Right cardiac atrium (tissue), 5 donors: Measurements from ENCODE around the gene BTRC. TPM values are rescaled to one million over a fixed set of nuclear protein-coding genes. Genes with fewer than 3 reads are reported as not detected.
A peak's percentile ranks its signal among the peaks of the same experiment; 100 is the strongest.

Experiments used
- ATAC-seq, 2 donors: fragments of 200-7000 bp; cut with Tn5 transposase; one replicate each; pipeline versions ENCODE4 v1.8.0 to v1.9.1; 2020; ENCODE audit warnings: moderate library complexity in 2 of 2, mild to moderate bottlenecking in 1 of 2
- DNase-seq, 3 donors: peaks; one replicate each; pipeline ENCODE4 v3.0.0-alpha.2; 2020
- H3K27ac ChIP-seq: one replicate; pipeline ENCODE4 v1.5.1; 2013; ENCODE audit warnings: mild to moderate bottlenecking, low read length, control low read depth, moderate library complexity
- H3K27me3 ChIP-seq: one replicate; pipeline ENCODE4 v1.6.1; 2013; ENCODE audit not compliant: control insufficient read depth, insufficient read depth
- H3K4me1 ChIP-seq: one replicate; pipeline ENCODE4 v1.6.1; 2013; ENCODE audit warnings: low read length; ENCODE audit not compliant: control insufficient read depth, insufficient read depth
- H3K4me3 ChIP-seq: one replicate; pipeline ENCODE4 v1.5.1; 2013; ENCODE audit warnings: low read length, control low read depth
- H3K9me3 ChIP-seq: one replicate; pipeline ENCODE4 v1.6.1; 2013; ENCODE audit warnings: low read length; ENCODE audit not compliant: control insufficient read depth
- WGBS: extraction: QIAGEN DNeasy Blood & Tissue Kit; methylation state at CpG from one replicate; pipeline ENCODE4 v1.1.7; 2013; 5-methylcytosine and 5-hydroxymethylcytosine counted together
- intact Hi-C, 4 donors: fragments of 100-400 bp; cut with DNase I; formaldehyde crosslinking; loops; one replicate each; pipeline versions ENCODE4 v1.11.0 to v1.14.0; 2022 to 2023
- polyA plus RNA-seq: library from polyadenylated mRNA; stranded (reverse); fragments of 200-250 nt; gene quantifications from one replicate; pipeline ENCODE4 v1.2.3, GENCODE V29; 2013
- total RNA-seq, 4 donors: library from RNA; stranded (reverse); fragmentation: NEBNext Ultra II Directional; extraction: Animal tissue kit (Norgen Biotek cat#: 25700); gene quantifications; one replicate each; pipeline ENCODE4 v1.2.1, GENCODE V29; 2021
- donor health status: healthy with polysubstance abuse.
- donor health status: DM: no; HTN: yes; CAD: no.
- donor health status: DM: no; HTN: no; CAD: no.
- donor health status: DM: no; HTN: yes; CAD: no; lungs with severe emphysema.
- donor health status: DM: yes; HTN: yes; CAD: no.

The BTRC gene
- total and polyA plus RNA-seq, 5 donors = 11.5 to 35.3 (median 30.5) TPM

DNA sequence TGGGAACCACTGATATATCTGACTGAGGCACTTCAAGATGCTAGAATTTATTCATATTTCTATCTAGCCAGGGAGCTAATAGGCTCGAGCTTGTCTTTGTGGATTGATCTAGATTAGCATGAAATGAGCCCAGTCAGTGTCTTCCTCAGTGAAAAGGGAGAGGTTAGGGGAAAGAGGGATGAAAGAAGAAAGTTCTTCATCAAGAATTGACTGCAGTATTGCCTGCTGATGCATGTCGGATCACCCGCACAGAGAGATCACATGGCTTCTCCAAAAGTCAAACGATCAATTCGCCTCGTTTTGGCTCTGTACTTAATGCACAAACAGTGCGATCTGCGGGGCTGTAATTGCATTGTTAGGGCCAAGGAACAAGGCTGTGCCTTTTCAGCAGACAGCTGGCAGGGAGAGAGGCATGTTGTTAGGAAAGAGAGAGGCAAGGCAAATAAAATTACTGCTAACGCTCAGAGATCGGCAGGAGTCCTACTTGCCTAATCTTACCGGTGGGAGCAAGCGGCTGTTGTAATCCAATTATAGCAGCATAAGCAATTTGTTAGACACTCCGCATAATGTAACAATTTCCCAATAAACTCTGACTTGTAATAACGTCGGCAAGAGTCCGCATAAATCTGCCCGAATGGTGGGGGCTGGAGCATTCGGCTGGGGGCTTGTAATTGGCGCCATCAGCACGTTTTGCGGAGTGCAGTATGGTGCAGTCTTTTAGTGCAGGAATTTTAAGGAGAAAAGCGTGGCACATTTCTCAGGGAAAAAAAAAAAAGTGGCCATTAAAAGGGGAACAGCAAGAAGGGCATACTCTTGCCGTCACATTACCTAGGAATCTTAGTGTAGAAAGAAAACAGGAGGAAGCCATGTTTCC is 132.0 kb downstream of the BTRC start:
- no peaks in the 10 kb centered on the region for H3K27me3 ChIP-seq
- 75% methylated on average over 23 of the region's 23 CpGs for WGBS
- no peak overlapping the region for H3K27ac ChIP-seq
- no peak overlapping the region for H3K4me3 ChIP-seq
- DNase-seq = peak in 2 of 3 donors; percentile 12 to 44
- intact Hi-C loops = no loop called here
- no peaks in the 10 kb centered on the region for H3K4me1 ChIP-seq
- ATAC-seq = peak; percentile 18 to 52
- no peaks in the 10 kb centered on the region for H3K9me3 ChIP-seq

- H3K4me1 ChIP-seq = no peaks in the 10 kb centered on the region
- DNase-seq (no peak), ATAC-seq (no peak)
- 92% methylated on average over 3 of the region's 3 CpGs for WGBS
- no peaks in the 10 kb centered on the region for H3K27me3 ChIP-seq
- H3K9me3 ChIP-seq = no peaks in the 10 kb centered on the region
- intact Hi-C loops = no loop called here
- H3K4me3 ChIP-seq = no peak overlapping the region
- no peak overlapping the region for H3K27ac ChIP-seq
Measured at GRCh38 chr10:101487399-101487798, 133.4 kb downstream of the BTRC start.

- intact Hi-C loops = no loop called here
- H3K9me3 ChIP-seq = no peaks in the 10 kb centered on the region
- DNase-seq (no peak), ATAC-seq (no peak)
- H3K27me3 ChIP-seq = no peaks in the 10 kb centered on the region
- 67% methylated on average over 3 of the region's 3 CpGs for WGBS
- no peak overlapping the region for H3K27ac ChIP-seq
- no peaks in the 10 kb centered on the region for H3K4me1 ChIP-seq
- H3K4me3 ChIP-seq = no peak overlapping the region
Measured at GRCh38 chr10:101489355-101489754, 135.4 kb downstream of the BTRC start.

DNA sequence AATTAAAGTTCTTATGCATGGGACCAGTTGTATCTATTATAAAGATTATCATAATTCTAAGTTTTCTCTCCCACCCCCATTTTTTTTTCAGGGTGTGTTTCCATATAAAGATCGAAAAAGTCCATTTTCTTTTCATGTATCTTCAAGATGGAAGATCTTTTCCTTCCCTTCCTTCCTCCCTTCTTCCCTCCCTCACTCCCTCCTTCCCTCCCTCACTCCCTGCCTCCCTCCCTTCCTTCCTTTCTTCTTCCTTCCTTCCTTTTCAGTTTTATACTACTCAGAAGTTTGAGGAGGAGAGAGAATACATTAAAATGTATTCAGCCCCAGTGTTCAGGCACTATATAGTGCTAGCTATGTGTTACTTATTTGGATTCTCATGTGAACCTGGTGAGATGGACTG is 136.1 kb downstream of the BTRC start:
- intact Hi-C loops = no loop called here
- no peaks in the 10 kb centered on the region for H3K9me3 ChIP-seq
- 83% methylated on average over 1 of the region's 1 CpG for WGBS
- no peak overlapping the region for H3K27ac ChIP-seq
- no peaks in the 10 kb centered on the region for H3K27me3 ChIP-seq
- DNase-seq (no peak), ATAC-seq (no peak)
- no peak overlapping the region for H3K4me3 ChIP-seq
- no peaks in the 10 kb centered on the region for H3K4me1 ChIP-seq

DNA sequence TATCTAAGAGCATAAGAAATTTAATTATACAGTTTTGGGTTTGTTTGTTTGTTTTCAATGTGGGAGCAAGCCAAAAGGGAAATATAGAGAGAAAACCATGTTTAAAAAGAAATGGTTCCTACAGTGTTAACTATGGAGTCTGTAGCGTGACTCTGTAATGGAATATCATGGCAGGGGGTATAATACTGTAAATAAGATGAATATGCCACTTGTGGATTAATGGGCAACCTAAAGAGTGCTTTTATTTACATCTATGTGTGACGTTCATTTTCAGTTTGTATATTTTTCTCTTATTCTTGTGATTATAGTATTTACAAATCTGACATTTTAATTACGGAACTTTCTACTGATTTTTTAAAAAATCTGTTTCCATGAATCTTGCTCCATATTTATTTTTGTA is 138.2 kb downstream of the BTRC start:
- no peak overlapping the region for H3K4me3 ChIP-seq
- no peak for ATAC-seq
- DNase-seq = no peak
- WGBS = 93% methylated on average over 3 of the region's 3 CpGs
- no peaks in the 10 kb centered on the region for H3K27me3 ChIP-seq
- no peak overlapping the region for H3K27ac ChIP-seq
- no peaks in the 10 kb centered on the region for H3K9me3 ChIP-seq
- no peaks in the 10 kb centered on the region for H3K4me1 ChIP-seq
- intact Hi-C loops = no loop called here

DNA sequence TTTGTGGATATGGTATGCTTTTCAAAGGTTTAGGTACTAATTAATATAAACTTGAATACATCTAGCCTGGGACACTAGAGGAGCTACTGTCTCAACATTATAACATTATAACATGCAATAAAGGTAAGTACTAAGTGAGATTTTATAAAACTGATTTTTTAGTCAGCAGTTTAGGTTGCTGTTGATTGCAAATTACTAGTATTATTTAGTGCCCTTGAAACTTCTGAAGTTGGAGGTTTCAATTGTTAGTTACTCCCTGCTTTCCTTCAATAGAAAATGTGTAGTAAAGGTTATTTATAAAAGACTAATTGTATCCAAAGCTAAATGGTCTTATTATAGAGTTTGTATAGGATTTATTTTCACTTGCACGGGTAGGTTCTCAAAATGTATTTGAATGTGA is 138.8 kb downstream of the BTRC start:
- DNase-seq = no peak
- Histone ChIP-seq H3K9me3 (no peaks in the 10 kb centered on the region), H3K27me3 (no peaks in the 10 kb centered on the region), H3K4me3 (no peak overlapping the region), H3K27ac (no peak overlapping the region), H3K4me1 (no peaks in the 10 kb centered on the region)
- ATAC-seq = no peak
- 91% methylated on average over 1 of the region's 1 CpG for WGBS
- intact Hi-C loops = no loop called here

DNA sequence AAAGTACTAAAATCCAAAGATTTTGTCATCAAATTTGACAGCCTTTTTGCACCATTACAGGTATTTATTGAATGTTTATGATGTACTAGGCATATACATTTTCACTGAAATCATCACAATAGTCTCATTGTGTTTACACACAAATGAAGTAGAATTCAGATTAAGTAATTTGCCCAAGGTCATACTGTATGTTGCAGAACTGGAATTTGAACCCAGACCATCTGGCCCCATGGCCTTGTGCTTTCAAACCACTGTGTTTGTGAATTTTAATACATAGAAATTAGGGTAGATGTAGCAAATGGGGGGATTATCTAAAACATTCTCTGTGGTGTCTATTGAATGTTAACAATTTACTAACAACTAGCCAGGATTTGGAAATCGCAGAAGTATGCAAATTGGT is 139.3 kb downstream of the BTRC start:
- Histone ChIP-seq H3K4me3 (no peak overlapping the region), H3K4me1 (no peaks in the 10 kb centered on the region), H3K9me3 (no peaks in the 10 kb centered on the region), H3K27ac (no peak overlapping the region), H3K27me3 (no peaks in the 10 kb centered on the region)
- DNase-seq = no peak
- intact Hi-C loops = no loop called here
- 94% methylated on average over 1 of the region's 1 CpG for WGBS
- ATAC-seq = no peak

- intact Hi-C loops = no loop called here
- no peak overlapping the region for H3K27ac ChIP-seq
- H3K4me3 ChIP-seq = no peak overlapping the region
- ATAC-seq (no peak), DNase-seq (no peak)
- no peaks in the 10 kb centered on the region for H3K9me3 ChIP-seq
- 81% methylated on average over 1 of the region's 1 CpG for WGBS
- H3K4me1 ChIP-seq = no peaks in the 10 kb centered on the region
- H3K27me3 ChIP-seq = no peaks in the 10 kb centered on the region
Measured at GRCh38 chr10:101493782-101494281, 139.9 kb downstream of the BTRC start.

GRCh38 chr10:101494650-101495049 is 140.7 kb downstream of the BTRC start:
- Histone ChIP-seq H3K4me1 (no peaks in the 10 kb centered on the region), H3K27me3 (no peaks in the 10 kb centered on the region), H3K9me3 (no peaks in the 10 kb centered on the region), H3K27ac (no peak overlapping the region), H3K4me3 (no peak overlapping the region)
- no peak for DNase-seq
- intact Hi-C loops = no loop called here
- 96% methylated on average over 1 of the region's 1 CpG for whole genome bisulfite sequencing
- ATAC-seq = no peak

GRCh38 chr10:101495324-101495925 is 141.5 kb downstream of the BTRC start:
- no peak for DNase-seq
- Histone ChIP-seq H3K4me3 (no peak overlapping the region), H3K27me3 (no peaks in the 10 kb centered on the region), H3K4me1 (no peaks in the 10 kb centered on the region), H3K9me3 (no peaks in the 10 kb centered on the region), H3K27ac (no peak overlapping the region)
- intact Hi-C loops = no loop called here
- no peak for ATAC-seq
- 61% methylated on average over 4 of the region's 4 CpGs for WGBS

- ATAC-seq = no peak
- no peaks in the 10 kb centered on the region for H3K27me3 ChIP-seq
- H3K27ac ChIP-seq = no peak overlapping the region
- H3K4me3 ChIP-seq = no peak overlapping the region
- intact Hi-C loops = no loop called here
- no peaks in the 10 kb centered on the region for H3K4me1 ChIP-seq
- no peak for DNase-seq
- 84% methylated on average over 2 of the region's 2 CpGs for WGBS
- no peaks in the 10 kb centered on the region for H3K9me3 ChIP-seq
Measured at GRCh38 chr10:101504438-101504837, 150.5 kb downstream of the BTRC start.
